Endothelial cell of umbilical vein (primary cell): Measurements from ENCODE around the gene KIAA1755.
A peak's percentile ranks its signal among the peaks of the same experiment; 100 is the strongest.

Source experiments
- CTCF ChIP-seq, 2 donors: IDR thresholded peaks; 1 replicate in 1 of 2; 2 replicates in 1 of 2; pipeline ENCODE4 v1.5.1; 2011; ENCODE audit warnings: low read length in 2 of 2, mild to moderate bottlenecking in 2 of 2, moderate library complexity in 2 of 2, control low read depth in 1 of 2, inconsistent platforms in 1 of 2, low read depth in 1 of 2; ENCODE audit not compliant: insufficient read depth in 1 of 2; ENCODE audit errors: extremely low read depth in 1 of 2
- FOS ChIP-seq: IDR thresholded peaks from 2 replicates; pipeline ENCODE4 v1.6.1; 2011; ENCODE audit warnings: mild to moderate bottlenecking, low read length, moderate library complexity, borderline replicate concordance; ENCODE audit not compliant: insufficient read depth
- JUN ChIP-seq: IDR thresholded peaks from 2 replicates; pipeline ENCODE4 v1.6.1; 2011; ENCODE audit warnings: borderline replicate concordance, low read depth; ENCODE audit not compliant: insufficient read length, insufficient read depth
- MAX ChIP-seq: IDR thresholded peaks from 2 replicates; pipeline ENCODE4 v1.6.1; 2011; ENCODE audit not compliant: insufficient read depth, insufficient read length
- POLR2A ChIP-seq: IDR thresholded peaks from 2 replicates; pipeline ENCODE4 v1.6.1; 2012; ENCODE audit warnings: low read depth, mild to moderate bottlenecking, control low read depth, low read length
- POLR2AphosphoS5 ChIP-seq: IDR thresholded peaks from 2 replicates; pipeline ENCODE4 v1.6.1; 2012; ENCODE audit warnings: low read depth, mild to moderate bottlenecking, control low read depth, low read length, moderate library complexity; ENCODE audit not compliant: insufficient read depth

- TF ChIP-seq POLR2A, result peak; percentile 15
- TF ChIP-seq JUN, result no peak
- TF ChIP-seq CTCF (IDR thresholded peaks at IDR 0.05; ENCODE audit: extremely low read depth in 1 of 2, insufficient read depth in 1 of 2, low read depth in 1 of 2, low read length in 2 of 2), result no peak
- peak; percentile 43 for TF ChIP-seq POLR2AphosphoS5
- no peak for TF ChIP-seq MAX
- no peak for TF ChIP-seq FOS
Observed at GRCh38 chr20:38162878-38163875, 97.4 kb downstream of the KIAA1755 start.
